Measurements from ENCODE around the gene FAM50B.
"Not testable (repeated sequence)": the region's sequence is repeated elsewhere in the genome, so short reads cannot be mapped to it uniquely, and the experiment has no call there.

The FAM50B gene

GRCh38 chr6:3861424-3861823 lies 12.3 kb downstream of the FAM50B start:
- no peaks in the 10 kb centered on the region for H3K27me3 ChIP-seq (ENCODE audit: insufficient read depth, low read depth, severe bottlenecking)
- TF ChIP-seq, protein P1, sequence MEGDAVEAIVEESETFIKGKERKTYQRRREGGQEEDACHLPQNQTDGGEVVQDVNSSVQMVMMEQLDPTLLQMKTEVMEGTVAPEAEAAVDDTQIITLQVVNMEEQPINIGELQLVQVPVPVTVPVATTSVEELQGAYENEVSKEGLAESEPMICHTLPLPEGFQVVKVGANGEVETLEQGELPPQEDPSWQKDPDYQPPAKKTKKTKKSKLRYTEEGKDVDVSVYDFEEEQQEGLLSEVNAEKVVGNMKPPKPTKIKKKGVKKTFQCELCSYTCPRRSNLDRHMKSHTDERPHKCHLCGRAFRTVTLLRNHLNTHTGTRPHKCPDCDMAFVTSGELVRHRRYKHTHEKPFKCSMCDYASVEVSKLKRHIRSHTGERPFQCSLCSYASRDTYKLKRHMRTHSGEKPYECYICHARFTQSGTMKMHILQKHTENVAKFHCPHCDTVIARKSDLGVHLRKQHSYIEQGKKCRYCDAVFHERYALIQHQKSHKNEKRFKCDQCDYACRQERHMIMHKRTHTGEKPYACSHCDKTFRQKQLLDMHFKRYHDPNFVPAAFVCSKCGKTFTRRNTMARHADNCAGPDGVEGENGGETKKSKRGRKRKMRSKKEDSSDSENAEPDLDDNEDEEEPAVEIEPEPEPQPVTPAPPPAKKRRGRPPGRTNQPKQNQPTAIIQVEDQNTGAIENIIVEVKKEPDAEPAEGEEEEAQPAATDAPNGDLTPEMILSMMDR (IDR thresholded peaks at IDR 0.05; ENCODE audit: low read depth, low read length): no peak
- H3K4me3 ChIP-seq (ENCODE audit: low read depth, low read length): no peak overlapping the region
- peaks cover 3% of the 10 kb centered on the region for H3K9me3 ChIP-seq (ENCODE audit: severe bottlenecking)
- no peak overlapping the region for H3K27ac ChIP-seq
- no peak for DNase-seq
- no peaks in the 10 kb centered on the region for H3K36me3 ChIP-seq

DNA sequence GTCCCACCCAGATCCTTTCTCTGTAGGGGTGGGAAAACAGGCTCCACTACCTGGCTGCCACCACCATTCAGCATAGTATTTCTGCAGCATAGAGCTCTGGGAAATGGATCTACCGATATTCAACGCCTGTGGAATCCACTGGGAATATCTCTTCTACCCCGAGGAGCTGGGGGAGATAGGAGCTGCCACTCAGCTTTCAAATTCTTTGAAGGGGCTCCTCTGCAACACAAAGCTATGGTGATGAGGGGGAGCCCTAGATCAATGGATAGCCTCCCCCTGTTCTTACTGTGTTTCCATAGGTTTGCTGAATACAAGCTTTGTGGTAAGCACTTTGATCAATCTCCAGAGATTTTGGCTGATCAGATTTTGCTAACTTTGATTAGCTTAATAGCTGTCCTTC lies 12.9 kb downstream of the FAM50B start:
- Histone ChIP-seq H3K27me3 (ENCODE audit: insufficient read depth, low read depth, severe bottlenecking) (no peaks in the 10 kb centered on the region), H3K9me3 (ENCODE audit: severe bottlenecking) (peaks cover 3% of the 10 kb centered on the region), H3K4me3 (ENCODE audit: low read depth, low read length) (no peak overlapping the region), H3K36me3 (no peaks in the 10 kb centered on the region), H3K27ac (no peak overlapping the region)
- DNase-seq: no peak
- TF ChIP-seq, protein P1 (IDR thresholded peaks at IDR 0.05; ENCODE audit: low read depth, low read length): no peak

- H3K4me3 ChIP-seq (ENCODE audit: low read depth, low read length); H3K9me3 ChIP-seq (ENCODE audit: severe bottlenecking); H3K36me3 ChIP-seq; DNase-seq; H3K27ac ChIP-seq; H3K27me3 ChIP-seq (ENCODE audit: insufficient read depth, low read depth, severe bottlenecking): not testable (repeated sequence)
Observed at GRCh38 chr6:3863322-3863721, 14.1 kb downstream of the FAM50B start.

- DNase-seq: no peak
- H3K9me3 ChIP-seq (ENCODE audit: severe bottlenecking): peaks cover 3% of the 10 kb centered on the region
- H3K27ac ChIP-seq: no peak overlapping the region
- TF ChIP-seq, protein P1 (IDR thresholded peaks at IDR 0.05; ENCODE audit: low read depth, low read length): no peak
- no peak overlapping the region for H3K4me3 ChIP-seq (ENCODE audit: low read depth, low read length)
- no peaks in the 10 kb centered on the region for H3K36me3 ChIP-seq
- no peaks in the 10 kb centered on the region for H3K27me3 ChIP-seq (ENCODE audit: insufficient read depth, low read depth, severe bottlenecking)
Observed at GRCh38 chr6:3865463-3865862, 16.3 kb downstream of the FAM50B start.

DNA sequence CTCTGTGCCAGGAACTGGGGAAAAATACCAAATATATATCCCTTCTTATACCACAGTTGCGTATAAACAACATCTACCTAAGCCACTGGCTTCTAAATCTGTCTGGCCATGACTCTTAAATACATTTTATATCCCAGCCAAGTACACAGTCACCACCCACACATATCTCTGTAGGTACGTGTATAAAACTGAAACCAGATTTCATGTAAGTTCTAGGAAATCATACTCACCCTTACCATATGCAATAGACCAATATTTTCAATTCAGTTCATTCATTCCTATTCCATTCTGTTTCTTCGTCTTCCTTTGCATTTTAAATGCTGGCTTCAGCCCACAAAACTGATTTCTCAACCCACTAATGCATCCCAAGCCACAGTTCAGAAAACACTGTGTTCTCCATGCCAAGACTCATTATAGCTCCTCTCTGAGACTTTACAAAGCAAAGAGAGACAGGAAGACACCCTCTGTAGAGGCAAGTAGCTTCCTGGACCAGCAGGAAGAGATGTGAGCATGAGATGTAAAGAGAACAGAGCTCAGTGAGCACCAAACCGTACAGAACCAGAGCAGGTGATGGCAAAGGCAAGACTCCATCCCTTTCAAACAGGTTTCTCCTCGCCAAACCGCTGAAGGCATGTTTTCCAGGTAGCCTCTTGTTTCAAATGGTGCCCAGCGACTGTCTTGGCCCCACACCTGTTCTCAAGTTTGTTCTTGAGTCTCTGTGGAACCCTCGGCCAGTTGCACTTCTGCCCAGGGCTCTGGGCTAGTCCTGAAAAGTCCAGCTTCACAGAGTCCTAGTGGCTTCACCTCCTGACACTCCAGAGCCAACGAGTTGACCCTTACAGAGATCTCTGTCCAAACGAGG lies 18.7 kb downstream of the FAM50B start:
- H3K4me3 ChIP-seq (ENCODE audit: low read depth, low read length): no peak overlapping the region
- TF ChIP-seq, protein P1 (IDR thresholded peaks at IDR 0.05; ENCODE audit: low read depth, low read length): no peak
- no peak overlapping the region for H3K27ac ChIP-seq
- DNase-seq: no peak
- no peaks in the 10 kb centered on the region for H3K27me3 ChIP-seq (ENCODE audit: insufficient read depth, low read depth, severe bottlenecking)
- H3K36me3 ChIP-seq: no peaks in the 10 kb centered on the region
- no peaks in the 10 kb centered on the region for H3K9me3 ChIP-seq (ENCODE audit: severe bottlenecking)

DNA sequence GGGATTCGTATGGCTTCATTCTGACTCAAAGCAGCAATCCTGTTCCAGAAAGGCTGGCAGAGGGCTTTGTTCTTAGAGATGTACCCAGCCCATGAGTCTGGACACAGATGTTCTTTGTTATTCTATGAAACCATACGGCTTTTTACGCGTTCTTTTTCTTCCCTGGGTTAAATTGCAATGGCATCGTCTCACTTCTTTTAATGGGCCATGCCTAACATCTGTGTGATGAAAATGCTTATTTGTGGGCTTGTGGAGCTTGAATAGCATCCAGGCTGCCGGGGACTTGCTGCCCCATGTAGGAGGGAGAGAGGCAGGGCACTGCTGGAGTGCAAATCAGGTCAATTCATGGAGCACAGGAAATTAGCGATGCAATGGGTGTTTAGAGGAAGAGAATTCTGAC lies 19.4 kb downstream of the FAM50B start:
- H3K27me3 ChIP-seq (ENCODE audit: insufficient read depth, low read depth, severe bottlenecking): no peaks in the 10 kb centered on the region
- H3K9me3 ChIP-seq (ENCODE audit: severe bottlenecking): no peaks in the 10 kb centered on the region
- H3K27ac ChIP-seq: no peak overlapping the region
- no peak overlapping the region for H3K4me3 ChIP-seq (ENCODE audit: low read depth, low read length)
- H3K36me3 ChIP-seq: no peaks in the 10 kb centered on the region
- DNase-seq: peak; percentile 4
- TF ChIP-seq, protein P1 (IDR thresholded peaks at IDR 0.05; ENCODE audit: low read depth, low read length): no peak

All from WERI-Rb-1 (cell line).